Keratinocyte (primary cell): ENCODE results near the gene PTPRT. TPM values are rescaled to one million over a fixed set of nuclear protein-coding genes. Genes with fewer than 3 reads are reported as not detected.

Source experiments
- DNase-seq: peaks from one replicate; pipeline ENCODE4 v3.0.0-alpha.2; 2011; ENCODE audit warnings: low read depth, missing footprints, low spot score
- FAIRE-seq: peaks from 2 replicates; lab custom pipeline; 2011; peaks lifted over from hg19 to GRCh38; lab: Jason Lieb, UNC
- H2AFZ ChIP-seq: 2 replicates; pipeline ENCODE4 v1.6.0; 2012; ENCODE audit warnings: low read length, control low read depth, inconsistent platforms; ENCODE audit not compliant: control insufficient read depth
- H3K27ac ChIP-seq: 2 replicates; pipeline ENCODE4 v1.5.1; 2011; ENCODE audit warnings: low read length; ENCODE audit not compliant: control insufficient read depth, insufficient read depth
- H3K27me3 ChIP-seq: 3 replicates; pipeline ENCODE4 v1.6.0; 2011; ENCODE audit warnings: low read length; ENCODE audit not compliant: control insufficient read depth, insufficient read depth; ENCODE audit errors: extremely low read depth
- H3K36me3 ChIP-seq, 2 experiments: 2 replicates in 1 of 2; 3 replicates in 1 of 2; pipeline ENCODE4 v1.5.1; 2011; ENCODE audit warnings: low read length in 2 of 2, mild to moderate bottlenecking in 1 of 2; ENCODE audit not compliant: control insufficient read depth in 2 of 2, insufficient read depth in 2 of 2; ENCODE audit errors: extremely low read depth in 1 of 2
- H3K4me1 ChIP-seq: 3 replicates; pipeline ENCODE4 v1.5.1; 2011; ENCODE audit warnings: low read length; ENCODE audit not compliant: control insufficient read depth, insufficient read depth; ENCODE audit errors: extremely low read depth
- H3K4me2 ChIP-seq: 3 replicates; pipeline ENCODE4 v1.6.0; 2011; ENCODE audit warnings: low read depth, low read length; ENCODE audit not compliant: control insufficient read depth, insufficient read depth; ENCODE audit errors: extremely low read depth
- H3K4me3 ChIP-seq, 3 experiments: fragments of 200-600 bp in 1 of 3; sonication (generic) in 1 of 3; 2 replicates in 2 of 3; 3 replicates in 1 of 3; pipeline ENCODE4 v1.5.1; 2011 to 2016; ENCODE audit warnings: low read length in 3 of 3, mild to moderate bottlenecking in 3 of 3, control low read depth in 2 of 3, inconsistent platforms in 1 of 3, low read depth in 1 of 3, mixed read lengths in 1 of 3, mixed run types in 1 of 3, moderate library complexity in 1 of 3; ENCODE audit not compliant: control insufficient read depth in 2 of 3, insufficient read depth in 2 of 3; ENCODE audit errors: extremely low read depth in 1 of 3
- H3K79me2 ChIP-seq: 2 replicates; pipeline ENCODE4 v1.6.0; 2012; ENCODE audit warnings: low read length; ENCODE audit not compliant: control insufficient read depth, insufficient read depth
- H3K9ac ChIP-seq: 3 replicates; pipeline ENCODE4 v1.6.0; 2011; ENCODE audit warnings: low read length; ENCODE audit not compliant: control insufficient read depth, insufficient read depth; ENCODE audit errors: extremely low read depth
- H3K9me1 ChIP-seq: 3 replicates; pipeline ENCODE4 v1.6.0; 2011; ENCODE audit warnings: low read length; ENCODE audit not compliant: control insufficient read depth, insufficient read depth; ENCODE audit errors: extremely low read depth
- H3K9me3 ChIP-seq: 2 replicates; pipeline ENCODE4 v1.5.1; 2012; ENCODE audit warnings: low read depth, low read length; ENCODE audit not compliant: control insufficient read depth
- H4K20me1 ChIP-seq: 3 replicates; pipeline ENCODE4 v1.6.0; 2011; ENCODE audit warnings: low read length; ENCODE audit not compliant: control insufficient read depth, insufficient read depth; ENCODE audit errors: extremely low read depth
- EZH2 ChIP-seq: IDR thresholded peaks from one replicate; pipeline ENCODE4 v1.6.1; 2012; ENCODE audit warnings: inconsistent platforms, mild to moderate bottlenecking, low read length, moderate library complexity
- dilution Hi-C: fragments of 300-500 bp; cut with MboI; formaldehyde crosslinking; loops from one replicate; pipeline ENCODE4 v1.7.0; 2020; ENCODE audit warnings: low sequenced_read_pairs; ENCODE audit not compliant: extremely low pct_ligation_motif_present
- polyA plus RNA-seq, 5 experiments: library from polyadenylated mRNA; depleted of rRNA in 3 of 5; stranded (reverse) in 3 of 5; stranded (forward) in 1 of 5; unstranded in 1 of 5; fragments of >200 nt; gene quantifications; 1 replicate in 1 of 5; 2 replicates in 3 of 5; 3 replicates in 1 of 5; pipeline versions ENCODE4 v1.2.1 to v1.2.3, GENCODE V29; 2011 to 2012; ENCODE audit warnings: missing spikeins in 2 of 5, low read depth in 1 of 5, low replicate concordance in 1 of 5
- TF ChIP-seq, protein P1 (sequence below), 3 experiments: IDR thresholded peaks in 1 of 3; conservative IDR thresholded peaks in 1 of 3; optimal IDR thresholded peaks in 1 of 3; 2 replicates in 2 of 3; 3 replicates in 1 of 3; pipeline versions ENCODE3 to v1.5.1; 2011; ENCODE audit warnings: low read length in 3 of 3, mild to moderate bottlenecking in 3 of 3, moderate library complexity in 2 of 3, control low read depth in 1 of 3, inconsistent platforms in 1 of 3; ENCODE audit not compliant: insufficient read depth in 2 of 3; ENCODE audit errors: extremely low read depth in 1 of 3

The PTPRT gene
- polyA plus RNA-seq, 1 donor (not counting 4 experiments of a cell fraction or from before 2014, with no cell fraction given) = not detected

- DNase-seq (no peak), FAIRE-seq (no peak)
- no peaks in the 10 kb centered on the region for H3K4me1 ChIP-seq
- no peaks in the 10 kb centered on the region for H3K27me3 ChIP-seq
- H2AFZ ChIP-seq = no peak overlapping the region
- dilution Hi-C loops = no loop called here
- no peak overlapping the region for H3K27ac ChIP-seq
- no peaks in the 10 kb centered on the region for H4K20me1 ChIP-seq
- H3K4me3 ChIP-seq = no peak overlapping the region
- TF ChIP-seq EZH2 = no peak
- TF ChIP-seq, protein P1, sequence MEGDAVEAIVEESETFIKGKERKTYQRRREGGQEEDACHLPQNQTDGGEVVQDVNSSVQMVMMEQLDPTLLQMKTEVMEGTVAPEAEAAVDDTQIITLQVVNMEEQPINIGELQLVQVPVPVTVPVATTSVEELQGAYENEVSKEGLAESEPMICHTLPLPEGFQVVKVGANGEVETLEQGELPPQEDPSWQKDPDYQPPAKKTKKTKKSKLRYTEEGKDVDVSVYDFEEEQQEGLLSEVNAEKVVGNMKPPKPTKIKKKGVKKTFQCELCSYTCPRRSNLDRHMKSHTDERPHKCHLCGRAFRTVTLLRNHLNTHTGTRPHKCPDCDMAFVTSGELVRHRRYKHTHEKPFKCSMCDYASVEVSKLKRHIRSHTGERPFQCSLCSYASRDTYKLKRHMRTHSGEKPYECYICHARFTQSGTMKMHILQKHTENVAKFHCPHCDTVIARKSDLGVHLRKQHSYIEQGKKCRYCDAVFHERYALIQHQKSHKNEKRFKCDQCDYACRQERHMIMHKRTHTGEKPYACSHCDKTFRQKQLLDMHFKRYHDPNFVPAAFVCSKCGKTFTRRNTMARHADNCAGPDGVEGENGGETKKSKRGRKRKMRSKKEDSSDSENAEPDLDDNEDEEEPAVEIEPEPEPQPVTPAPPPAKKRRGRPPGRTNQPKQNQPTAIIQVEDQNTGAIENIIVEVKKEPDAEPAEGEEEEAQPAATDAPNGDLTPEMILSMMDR (optimal IDR thresholded peaks at IDR 0.05 in 1 of 3, IDR thresholded peaks at IDR 0.05 in 1 of 3, conservative IDR thresholded peaks at IDR 0.05 in 1 of 3; ENCODE audit: extremely low read depth in 1 of 3, insufficient read depth in 2 of 3, low read length in 3 of 3) = no peak
- no peaks in the 10 kb centered on the region for H3K9me3 ChIP-seq
- no peak overlapping the region for H3K9ac ChIP-seq
- no peak overlapping the region for H3K4me2 ChIP-seq
- no peaks in the 10 kb centered on the region for H3K9me1 ChIP-seq
- H3K79me2 ChIP-seq = no peaks in the 10 kb centered on the region
- no peaks in the 10 kb centered on the region for H3K36me3 ChIP-seq
Measured at GRCh38 chr20:42492290-42492689, 697.4 kb downstream of the PTPRT start.

- no peaks in the 10 kb centered on the region for H3K27me3 ChIP-seq
Measured at GRCh38 chr20:42485556-42485955, 704.1 kb downstream of the PTPRT start.

More at GRCh38 chr20:42485556-42485955, 704.1 kb downstream of the PTPRT start:
- no peak overlapping the region for H2AFZ ChIP-seq
- no peak for DNase-seq
- no peak overlapping the region for H3K4me3 ChIP-seq
- no peak overlapping the region for H3K9ac ChIP-seq
- dilution Hi-C loops = no loop called here
- no peak overlapping the region for H3K4me2 ChIP-seq
- no peaks in the 10 kb centered on the region for H4K20me1 ChIP-seq
- no peaks in the 10 kb centered on the region for H3K9me1 ChIP-seq
- no peak overlapping the region for H3K27ac ChIP-seq
- no peaks in the 10 kb centered on the region for H3K4me1 ChIP-seq
- TF ChIP-seq, protein P1 (optimal IDR thresholded peaks at IDR 0.05 in 1 of 3, IDR thresholded peaks at IDR 0.05 in 1 of 3, conservative IDR thresholded peaks at IDR 0.05 in 1 of 3; ENCODE audit: extremely low read depth in 1 of 3, insufficient read depth in 2 of 3, low read length in 3 of 3) = no peak
- no peak for TF ChIP-seq EZH2
- no peaks in the 10 kb centered on the region for H3K9me3 ChIP-seq
- H3K36me3 ChIP-seq = no peaks in the 10 kb centered on the region
- H3K79me2 ChIP-seq = no peaks in the 10 kb centered on the region
- FAIRE-seq = no peak
